ENCODE measurements around the gene ZNF48. TPM values are rescaled to one million over a fixed set of nuclear protein-coding genes. Genes with fewer than 3 reads are reported as not detected.

The ZNF48 gene
- polyA plus RNA-seq, 1 donor (not counting 4 experiments of a cell fraction or from before 2014, with no cell fraction given) = 4.3 TPM

- dilution Hi-C loops (cut with MboI; ENCODE audit: extremely low pct_ligation_motif_present, low sequenced_read_pairs) = no loop called here
- peaks cover 2% of the 10 kb centered on the region for H3K79me2 ChIP-seq (ENCODE audit: control insufficient read depth, insufficient read depth, low read length)
- peaks cover 3 to 8% of the 10 kb centered on the region in 2 experiments for H3K36me3 ChIP-seq (ENCODE audit: control insufficient read depth in 2 of 2, extremely low read depth in 1 of 2, insufficient read depth in 2 of 2, low read length in 2 of 2)
- no peak overlapping the region for H2AFZ ChIP-seq (ENCODE audit: control insufficient read depth, low read length)
- H3K9ac ChIP-seq (ENCODE audit: control insufficient read depth, extremely low read depth, insufficient read depth, low read length) = no peak overlapping the region
- no peak overlapping the region for H3K4me2 ChIP-seq (ENCODE audit: control insufficient read depth, extremely low read depth, insufficient read depth, low read depth, low read length)
- H3K9me1 ChIP-seq (ENCODE audit: control insufficient read depth, extremely low read depth, insufficient read depth, low read length) = no peaks in the 10 kb centered on the region
- H3K27me3 ChIP-seq (ENCODE audit: control insufficient read depth, extremely low read depth, insufficient read depth, low read length) = no peaks in the 10 kb centered on the region
- H3K9me3 ChIP-seq (ENCODE audit: control insufficient read depth, low read depth, low read length) = no peaks in the 10 kb centered on the region
- H3K4me1 ChIP-seq (ENCODE audit: control insufficient read depth, extremely low read depth, insufficient read depth, low read length) = peaks cover 13% of the 10 kb centered on the region
- DNase-seq (ENCODE audit: low read depth, low spot score) = no peak
- no peak for FAIRE-seq
- peak overlapping the region; percentile 41 for H3K27ac ChIP-seq (ENCODE audit: control insufficient read depth, insufficient read depth, low read length)
- H4K20me1 ChIP-seq (ENCODE audit: control insufficient read depth, extremely low read depth, insufficient read depth, low read length) = no peaks in the 10 kb centered on the region
- H3K4me3 ChIP-seq (ENCODE audit: control insufficient read depth in 2 of 3, extremely low read depth in 1 of 3, insufficient read depth in 2 of 3, low read depth in 1 of 3, low read length in 3 of 3) = no peak overlapping the region
- TF ChIP-seq CTCF (optimal IDR thresholded peaks at IDR 0.05 in 1 of 3, IDR thresholded peaks at IDR 0.05 in 1 of 3, conservative IDR thresholded peaks at IDR 0.05 in 1 of 3; ENCODE audit: extremely low read depth in 1 of 3, insufficient read depth in 2 of 3, low read length in 3 of 3) (no peak), EZH2 (IDR thresholded peaks at IDR 0.05; ENCODE audit: low read length) (no peak)
Measured at GRCh38 chr16:30413112-30413806, 18.0 kb downstream of the ZNF48 start.

GRCh38 chr16:30414159-30414558, 18.9 kb downstream of the ZNF48 start:
- TF ChIP-seq CTCF (optimal IDR thresholded peaks at IDR 0.05 in 1 of 3, IDR thresholded peaks at IDR 0.05 in 1 of 3, conservative IDR thresholded peaks at IDR 0.05 in 1 of 3; ENCODE audit: extremely low read depth in 1 of 3, insufficient read depth in 2 of 3, low read length in 3 of 3) (no peak), EZH2 (IDR thresholded peaks at IDR 0.05; ENCODE audit: low read length) (no peak)
- no peaks in the 10 kb centered on the region for H3K9me3 ChIP-seq (ENCODE audit: control insufficient read depth, low read depth, low read length)
- peaks cover 16% of the 10 kb centered on the region for H3K4me1 ChIP-seq (ENCODE audit: control insufficient read depth, extremely low read depth, insufficient read depth, low read length)
- no peaks in the 10 kb centered on the region for H4K20me1 ChIP-seq (ENCODE audit: control insufficient read depth, extremely low read depth, insufficient read depth, low read length)
- H3K4me3 ChIP-seq (ENCODE audit: control insufficient read depth in 2 of 3, extremely low read depth in 1 of 3, insufficient read depth in 2 of 3, low read depth in 1 of 3, low read length in 3 of 3) = no peak overlapping the region
- FAIRE-seq (no peak), DNase-seq (ENCODE audit: low read depth, low spot score) (no peak)
- H3K36me3 ChIP-seq (ENCODE audit: control insufficient read depth in 2 of 2, extremely low read depth in 1 of 2, insufficient read depth in 2 of 2, low read length in 2 of 2) = peaks cover 3 to 8% of the 10 kb centered on the region in 2 experiments
- dilution Hi-C loops (cut with MboI; ENCODE audit: extremely low pct_ligation_motif_present, low sequenced_read_pairs) = no loop called here
- H3K9me1 ChIP-seq (ENCODE audit: control insufficient read depth, extremely low read depth, insufficient read depth, low read length) = no peaks in the 10 kb centered on the region
- H3K79me2 ChIP-seq (ENCODE audit: control insufficient read depth, insufficient read depth, low read length) = peaks cover 2% of the 10 kb centered on the region
- no peak overlapping the region for H3K27ac ChIP-seq (ENCODE audit: control insufficient read depth, insufficient read depth, low read length)
- no peak overlapping the region for H3K9ac ChIP-seq (ENCODE audit: control insufficient read depth, extremely low read depth, insufficient read depth, low read length)
- no peaks in the 10 kb centered on the region for H3K27me3 ChIP-seq (ENCODE audit: control insufficient read depth, extremely low read depth, insufficient read depth, low read length)
- H3K4me2 ChIP-seq (ENCODE audit: control insufficient read depth, extremely low read depth, insufficient read depth, low read depth, low read length) = no peak overlapping the region
- H2AFZ ChIP-seq (ENCODE audit: control insufficient read depth, low read length) = no peak overlapping the region
